Head of caudate nucleus (tissue), 42 donors: ENCODE measurements around the gene CARS2.
"Not testable (repeated sequence)": the region's sequence is repeated elsewhere in the genome, so short reads cannot be mapped to it uniquely, and the experiment has no call there.

ENCODE experiments used
- DNase-seq, 42 donors: peaks; one replicate each; pipeline versions ENCODE4 v3.0.0 to v3.0.0-alpha.2; 2020 to 2021; ENCODE audit warnings: mixed read lengths in 7 of 42
- intact Hi-C: fragments of 100-400 bp; cut with DNase I; formaldehyde crosslinking; loops from one replicate; pipeline ENCODE4 v1.15.0; 2022

Gene CARS2

GRCh38 chr13:110662777-110663443, 43.0 kb downstream of the CARS2 start:
- intact Hi-C loops = no loop called here
- DNase-seq = peak in 1 of 42 donors; percentile 30

- peak in 3 of 42 donors; percentile 6 to 33 (median 8) for DNase-seq
- intact Hi-C loops = no loop called here
These were observed 43.8 kb downstream of the CARS2 start for GRCh38 chr13:110662091-110662490.

- no peak for DNase-seq
- intact Hi-C loops = no loop called here
These were observed 44.7 kb downstream of the CARS2 start for GRCh38 chr13:110661256-110661655.

DNA sequence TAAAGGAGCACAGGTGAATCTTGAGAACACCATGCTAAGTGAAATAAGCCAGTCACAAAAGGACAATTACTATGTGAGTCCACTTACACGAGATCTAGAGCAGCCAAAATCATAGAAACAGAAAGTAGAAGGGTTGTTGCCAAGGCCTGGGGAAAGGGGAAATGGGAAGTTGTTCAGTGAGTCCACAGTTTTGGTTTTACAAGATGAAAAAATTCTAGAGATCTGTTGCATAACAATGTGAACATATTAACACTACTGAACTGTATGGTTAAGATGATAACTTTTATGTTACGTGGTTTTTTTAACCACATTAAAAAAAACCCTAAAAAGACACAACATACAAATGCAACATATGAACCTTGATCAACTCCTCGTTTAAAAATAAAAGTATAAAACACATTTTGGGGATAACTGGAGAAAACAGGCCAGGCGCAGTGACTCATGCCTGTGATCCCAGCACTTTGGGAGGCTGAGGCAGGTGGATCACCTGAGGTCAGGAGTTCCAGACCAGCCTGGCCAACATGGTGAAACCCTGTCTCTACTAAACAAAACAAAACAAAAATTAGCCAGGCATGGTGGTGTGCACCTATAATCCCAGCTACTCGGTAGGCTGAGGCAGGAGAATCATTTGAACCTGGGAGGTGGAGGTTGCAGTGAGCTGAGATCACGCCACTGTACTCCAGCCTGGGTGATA, 47.6 kb downstream of the CARS2 start:
- intact Hi-C loops = not testable (repeated sequence)
- peak in 1 of 42 donors; percentile 22 for DNase-seq

GRCh38 chr13:110657196-110657595, 48.7 kb downstream of the CARS2 start:
- peak in 2 of 42 donors; percentile 7 to 25 for DNase-seq
- intact Hi-C loops = no loop called here

DNA sequence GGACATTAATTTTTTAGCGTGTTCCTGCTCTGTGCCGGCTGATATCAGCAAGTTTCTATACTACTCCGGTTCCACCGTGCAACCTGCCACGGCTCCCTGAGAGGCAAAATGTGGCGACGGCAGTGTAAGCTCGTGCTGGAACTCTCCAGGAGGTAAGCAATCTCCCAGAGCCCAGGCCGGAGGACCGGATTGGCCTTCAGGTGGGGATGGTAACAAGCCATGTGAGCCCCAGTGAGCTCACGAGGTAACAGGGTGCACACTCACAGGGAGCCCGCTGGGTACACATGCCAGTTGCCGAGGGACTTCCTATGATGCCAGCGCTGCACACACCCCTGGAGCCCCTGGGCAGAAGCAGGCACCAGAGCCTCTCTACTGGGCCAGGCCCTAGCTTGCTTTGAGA, 52.1 kb downstream of the CARS2 start:
- intact Hi-C loops = no loop called here
- DNase-seq = no peak

DNA sequence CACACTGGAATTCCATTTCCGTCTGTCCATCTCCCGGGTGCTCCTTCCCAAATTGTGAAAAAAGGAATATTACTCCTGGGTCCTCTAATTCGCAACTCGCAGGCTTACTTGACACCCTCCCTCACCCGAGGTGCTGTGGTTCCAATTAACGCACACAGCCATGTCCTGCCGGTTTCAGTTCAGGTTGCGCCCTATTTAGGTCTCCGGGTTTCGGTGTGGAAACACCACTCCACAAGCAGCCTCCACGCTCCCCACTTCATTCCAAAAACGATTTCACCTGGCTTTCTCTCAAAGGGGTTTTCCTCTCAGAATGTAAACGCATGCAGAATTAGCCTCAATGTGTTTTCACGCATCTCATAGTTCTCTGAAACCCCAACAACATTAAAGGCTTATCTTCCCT, 52.6 kb downstream of the CARS2 start:
- DNase-seq = no peak
- intact Hi-C loops = no loop called here

GRCh38 chr13:110652764-110653163, 53.2 kb downstream of the CARS2 start:
- no peak for DNase-seq
- intact Hi-C loops = no loop called here

GRCh38 chr13:110652231-110652730, 53.6 kb downstream of the CARS2 start:
- DNase-seq = peak in 1 of 42 donors; percentile 15
- intact Hi-C loops = no loop called here

DNA sequence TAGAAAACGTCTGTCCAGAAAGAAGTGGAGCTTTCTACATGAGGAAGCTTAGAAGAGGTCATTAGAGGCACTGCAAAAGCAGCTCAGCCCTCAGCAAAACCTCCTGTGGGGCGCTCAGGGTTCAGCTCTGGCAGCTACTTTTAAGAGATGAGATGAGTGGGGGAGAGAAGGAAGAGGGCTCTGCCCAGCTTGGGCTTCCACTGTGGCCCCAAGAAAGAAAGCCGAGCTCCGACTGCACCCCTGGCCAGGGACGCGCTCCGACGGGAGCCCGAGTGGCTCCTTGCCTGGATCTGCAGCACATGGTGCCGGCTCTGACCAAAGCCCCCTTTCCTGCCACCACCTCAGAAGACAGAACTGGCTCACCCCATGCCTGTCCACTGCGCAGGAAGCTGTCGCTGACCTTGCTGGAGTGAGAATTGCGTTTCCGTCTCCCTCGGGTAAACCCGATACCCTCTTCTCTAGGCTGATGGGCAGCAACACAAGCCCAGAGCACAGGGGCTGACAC, 54.1 kb downstream of the CARS2 start:
- intact Hi-C loops = no loop called here
- DNase-seq = peak in 1 of 42 donors; percentile 20

GRCh38 chr13:110651271-110651670, 54.6 kb downstream of the CARS2 start:
- intact Hi-C loops = no loop called here
- DNase-seq = peak in 3 of 42 donors; percentile 18 to 37 (median 33)

DNA sequence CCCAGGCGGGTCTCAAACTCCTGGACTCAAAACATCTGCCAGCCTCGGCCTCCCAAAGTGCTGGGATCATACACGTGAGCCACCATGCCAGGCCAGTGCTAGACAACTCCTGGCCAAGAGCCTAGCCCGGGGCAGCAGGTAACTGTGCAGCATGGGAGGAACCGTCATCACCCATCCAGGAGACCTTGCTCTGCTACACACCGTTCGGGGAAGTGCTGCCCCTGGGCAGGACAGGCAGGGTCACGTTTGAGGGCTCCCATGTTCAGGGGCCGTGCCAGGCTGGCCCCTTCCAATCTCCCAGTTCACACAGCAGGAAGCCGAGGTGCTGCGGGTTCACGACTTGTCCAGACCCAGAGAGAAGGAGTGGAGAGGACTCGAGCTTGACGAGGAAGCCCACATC, 55.5 kb downstream of the CARS2 start:
- intact Hi-C loops = no loop called here
- peak in 3 of 42 donors; percentile 28 to 38 (median 33) for DNase-seq

- intact Hi-C loops = no loop called here
- peak in 3 of 42 donors; percentile 19 to 36 (median 24) for DNase-seq
These were observed 56.4 kb downstream of the CARS2 start for GRCh38 chr13:110649551-110649950.

DNA sequence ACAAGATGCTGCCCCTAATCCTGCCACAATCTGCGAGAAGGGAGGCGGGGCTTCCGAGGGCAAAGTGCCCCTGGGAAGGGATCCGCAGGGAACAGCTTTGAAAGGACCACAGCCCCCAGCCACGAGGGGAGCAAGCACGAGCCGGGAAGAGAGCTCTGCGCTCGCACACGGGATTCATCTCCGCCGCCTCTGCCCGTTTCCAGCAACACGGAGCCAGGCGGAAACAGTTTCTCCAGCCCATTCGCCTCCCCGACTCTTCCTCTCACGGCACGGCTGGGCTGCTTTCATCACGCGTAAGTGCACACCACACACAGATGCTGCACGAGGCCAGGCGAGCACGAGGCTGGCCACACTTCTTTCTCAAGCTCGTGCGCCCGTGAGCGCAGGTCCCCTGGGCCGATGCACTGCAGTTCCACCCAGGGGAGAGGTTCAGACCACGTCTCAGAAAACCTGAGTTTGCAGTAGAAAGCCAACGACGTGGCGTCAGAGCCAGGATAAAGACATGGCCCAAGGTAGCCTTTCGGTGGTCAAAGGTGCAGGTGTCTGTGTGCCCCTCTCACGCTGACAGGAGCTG, 57.0 kb downstream of the CARS2 start:
- DNase-seq = peak in 4 of 42 donors; percentile 30 to 42 (median 38)
- intact Hi-C loops = no loop called here

DNA sequence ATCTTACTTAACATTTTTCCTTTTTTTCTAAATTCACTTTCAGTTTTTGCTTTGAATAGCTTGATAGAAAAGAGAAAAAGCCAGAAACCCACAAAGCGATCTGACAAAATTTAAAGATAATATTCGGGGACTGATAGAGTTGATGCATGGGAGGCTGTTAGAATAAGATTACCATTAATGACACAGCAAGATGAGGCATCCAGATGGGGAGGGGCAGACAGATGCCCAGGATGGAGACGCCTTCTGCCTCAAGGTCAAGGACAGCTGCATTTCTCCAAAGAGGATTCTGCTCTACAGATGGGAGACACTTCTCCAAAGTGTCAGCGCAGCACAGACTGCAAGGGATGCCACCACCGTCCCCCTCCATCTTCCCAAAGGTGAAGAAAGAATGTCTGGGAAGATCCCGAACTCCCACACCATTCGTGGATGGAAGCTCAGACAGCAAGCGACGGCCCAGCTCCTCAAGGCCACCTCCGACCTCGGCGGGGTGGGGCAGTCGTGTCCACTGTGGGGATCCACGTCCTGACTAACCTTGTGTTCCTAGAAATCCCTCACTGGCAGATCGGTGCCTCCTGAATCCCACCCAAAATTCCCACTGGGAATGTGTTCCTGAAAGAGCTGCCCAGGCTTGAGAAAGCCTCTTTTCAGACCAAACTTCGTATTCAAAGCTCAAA, 57.6 kb downstream of the CARS2 start:
- DNase-seq = peak in 4 of 42 donors; percentile 6 to 42 (median 36)
- intact Hi-C loops = no loop called here

- DNase-seq = peak in 2 of 42 donors; percentile 32 to 36
- intact Hi-C loops = no loop called here
These were observed 58.6 kb downstream of the CARS2 start for GRCh38 chr13:110647365-110647737.

GRCh38 chr13:110646442-110647364, 59.2 kb downstream of the CARS2 start:
- DNase-seq = peak in 2 of 42 donors; percentile 28 to 33
- intact Hi-C loops = no loop called here

- intact Hi-C loops = no loop called here
- DNase-seq = peak in 1 of 42 donors; percentile 28
These were observed 60.2 kb downstream of the CARS2 start for GRCh38 chr13:110645750-110646149.
